GM23338 (cell line): ENCODE data around the gene DNAJC9. TPM values are rescaled to one million over a fixed set of nuclear protein-coding genes. Genes with fewer than 3 reads are reported as not detected.

Experiments
- ATAC-seq: fragments of 200-7000 bp; cut with Tn5 transposase; 3 replicates; pipeline ENCODE4 v1.9.1; 2020
- DNase-seq: peaks from one replicate; pipeline ENCODE4 v3.0.0-alpha.2; 2015; ENCODE audit warnings: low spot score
- H2AFZ ChIP-seq: fragments of 200-600 bp; sonication (generic); 2 replicates; pipeline ENCODE4 v1.8.0; 2016; ENCODE audit warnings: antibody characterized with exemption, mild to moderate bottlenecking, moderate library complexity
- H3F3A ChIP-seq: fragments of 200-600 bp; sonication (generic); replicated peaks from 2 replicates; pipeline ENCODE4 v1.8.0; 2017; ENCODE audit warnings: antibody characterized with exemption, mixed run types, low read depth
- H3K27ac ChIP-seq: fragments of 200-600 bp; sonication (generic); 2 replicates; pipeline ENCODE4 v1.6.1; 2016; ENCODE audit warnings: low read depth
- H3K27me3 ChIP-seq: fragments of 200-600 bp; sonication (generic); 2 replicates; pipeline ENCODE4 v1.8.0; 2016; ENCODE audit warnings: mild to moderate bottlenecking, mixed run types, moderate library complexity; ENCODE audit not compliant: insufficient read depth
- H3K36me3 ChIP-seq: fragments of 200-600 bp; sonication (generic); 2 replicates; pipeline ENCODE4 v1.8.0; 2016; ENCODE audit warnings: mild to moderate bottlenecking; ENCODE audit not compliant: insufficient read depth
- H3K4me1 ChIP-seq: fragments of 200-600 bp; sonication (generic); 2 replicates; pipeline ENCODE4 v1.8.0; 2016; ENCODE audit warnings: mild to moderate bottlenecking, moderate library complexity; ENCODE audit not compliant: insufficient read depth
- H3K4me2 ChIP-seq: fragments of 200-600 bp; sonication (generic); 2 replicates; pipeline ENCODE4 v1.7.1; 2017; ENCODE audit warnings: mixed run types
- H3K4me3 ChIP-seq: fragments of 200-600 bp; sonication (generic); 2 replicates; pipeline ENCODE4 v1.6.1; 2016; ENCODE audit warnings: mixed run types
- H3K79me2 ChIP-seq: fragments of 200-600 bp; sonication (generic); replicated peaks from 2 replicates; pipeline ENCODE4 v1.8.0; 2017; ENCODE audit warnings: mild to moderate bottlenecking; ENCODE audit not compliant: insufficient read depth
- H3K9me2 ChIP-seq: fragments of 200-600 bp; sonication (generic); 2 replicates; pipeline ENCODE4 v1.8.0; 2017; ENCODE audit not compliant: insufficient read depth
- H4K20me1 ChIP-seq: fragments of 200-600 bp; sonication (generic); replicated peaks from 2 replicates; pipeline ENCODE4 v1.8.0; 2017; ENCODE audit warnings: mild to moderate bottlenecking; ENCODE audit not compliant: insufficient read depth
- H3K27ac Mint-ChIP-seq: 2 replicates; pipeline ENCODE4 v1.8.0; 2020; ENCODE audit warnings: inconsistent platforms, mild to moderate bottlenecking, moderate library complexity, mixed read lengths
- H3K27me3 Mint-ChIP-seq: 3 replicates; pipeline ENCODE4 v1.8.0; 2022; ENCODE audit warnings: low read depth, mild to moderate bottlenecking, moderate library complexity, mixed read lengths, inconsistent platforms; ENCODE audit not compliant: insufficient read depth, poor library complexity
- H3K36me3 Mint-ChIP-seq: 3 replicates; pipeline ENCODE4 v1.8.0; 2021; ENCODE audit warnings: low read depth, mild to moderate bottlenecking, inconsistent platforms, moderate library complexity, mixed read lengths
- H3K4me1 Mint-ChIP-seq: 3 replicates; pipeline ENCODE4 v1.8.0; 2020; ENCODE audit warnings: mild to moderate bottlenecking, inconsistent platforms, mixed read lengths
- H3K4me3 Mint-ChIP-seq: 3 replicates; pipeline ENCODE4 v1.8.0; 2021; ENCODE audit warnings: moderate library complexity, mild to moderate bottlenecking, inconsistent platforms, mixed read lengths
- H3K9me3 Mint-ChIP-seq: 3 replicates; pipeline ENCODE4 v1.8.0; 2020; ENCODE audit warnings: moderate library complexity, mild to moderate bottlenecking, inconsistent platforms, mixed read lengths
- CREB1 ChIP-seq: fragments of 250-450 bp; sonication (Bioruptor Pico); IDR thresholded peaks from 2 replicates; pipeline ENCODE4 v1.5.0; 2020; ENCODE audit warnings: low read depth, mild to moderate bottlenecking, moderate library complexity
- EZH2 ChIP-seq: fragments of 200-600 bp; sonication (generic); IDR thresholded peaks from one replicate; pipeline ENCODE4 v1.8.0; 2017; ENCODE audit warnings: antibody characterized with exemption, mild to moderate bottlenecking, low read depth; ENCODE audit not compliant: unreplicated experiment
- POLR2AphosphoS5 ChIP-seq: IDR thresholded peaks from 2 replicates; pipeline ENCODE4 v1.6.1; 2016; ENCODE audit warnings: antibody characterized with exemption, low read depth
- STAT1 ChIP-seq: IDR thresholded peaks from one replicate; pipeline ENCODE4 v1.6.1; 2016; ENCODE audit warnings: antibody characterized with exemption; ENCODE audit not compliant: unreplicated experiment
- polyA plus RNA-seq: library from polyadenylated mRNA; unstranded; fragments of >200 nt; fragmentation: Nextera tagmentation; extraction: Ambion mirVana; gene quantifications from 2 replicates; pipeline ENCODE4 v1.2.1, GENCODE V29; 2016
- total RNA-seq: library from RNA; depleted of rRNA; stranded (reverse); fragments of >200 nt; shearing (Covaris generic); gene quantifications from 2 replicates; pipeline ENCODE4 v1.2.3, GENCODE V29; 2014
- TF ChIP-seq, protein P1 (sequence below): fragments of 250-450 bp; sonication (Bioruptor Pico); IDR thresholded peaks from 2 replicates; pipeline ENCODE4 v1.5.0; 2020; ENCODE audit warnings: mild to moderate bottlenecking, moderate library complexity

DNAJC9 gene
- total and polyA plus RNA-seq, 2 experiments from 2014 or later = 31.0 to 33.2 TPM

DNA sequence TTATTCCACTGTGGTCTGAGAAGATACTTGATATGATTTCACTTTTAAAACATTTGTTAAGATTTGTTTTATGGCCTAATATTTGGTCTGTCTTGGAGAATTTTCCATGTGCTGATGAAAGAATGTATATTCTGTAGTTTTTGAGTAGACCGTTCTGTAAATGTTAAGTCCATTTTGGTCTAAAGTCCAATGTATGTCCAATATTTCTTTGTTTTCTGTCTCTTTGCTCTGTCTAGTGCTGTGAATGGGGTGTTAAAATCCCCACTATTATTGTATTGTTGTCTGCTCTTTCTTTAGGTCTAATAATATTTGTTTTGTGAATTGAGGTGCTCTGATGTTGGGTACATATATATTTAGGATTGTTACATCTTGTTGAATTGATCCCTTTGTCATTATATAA lies 31.3 kb downstream of the DNAJC9 start:
- Histone ChIP-seq H2AFZ (no peak overlapping the region), H3F3A (no peaks in the 10 kb centered on the region), H3K27me3 (no peaks in the 10 kb centered on the region), H3K4me1 (no peaks in the 10 kb centered on the region), H3K4me3 (no peak overlapping the region), H3K27ac (no peak overlapping the region), H3K4me2 (no peak overlapping the region), H3K9me2 (no peaks in the 10 kb centered on the region), H3K79me2 (no peaks in the 10 kb centered on the region), H4K20me1 (no peaks in the 10 kb centered on the region), H3K36me3 (no peaks in the 10 kb centered on the region)
- TF ChIP-seq EZH2 (no peak), CREB1 (CRISPR knock-in tag) (no peak), POLR2AphosphoS5 (no peak), STAT1 (no peak)
- TF ChIP-seq, protein P1, sequence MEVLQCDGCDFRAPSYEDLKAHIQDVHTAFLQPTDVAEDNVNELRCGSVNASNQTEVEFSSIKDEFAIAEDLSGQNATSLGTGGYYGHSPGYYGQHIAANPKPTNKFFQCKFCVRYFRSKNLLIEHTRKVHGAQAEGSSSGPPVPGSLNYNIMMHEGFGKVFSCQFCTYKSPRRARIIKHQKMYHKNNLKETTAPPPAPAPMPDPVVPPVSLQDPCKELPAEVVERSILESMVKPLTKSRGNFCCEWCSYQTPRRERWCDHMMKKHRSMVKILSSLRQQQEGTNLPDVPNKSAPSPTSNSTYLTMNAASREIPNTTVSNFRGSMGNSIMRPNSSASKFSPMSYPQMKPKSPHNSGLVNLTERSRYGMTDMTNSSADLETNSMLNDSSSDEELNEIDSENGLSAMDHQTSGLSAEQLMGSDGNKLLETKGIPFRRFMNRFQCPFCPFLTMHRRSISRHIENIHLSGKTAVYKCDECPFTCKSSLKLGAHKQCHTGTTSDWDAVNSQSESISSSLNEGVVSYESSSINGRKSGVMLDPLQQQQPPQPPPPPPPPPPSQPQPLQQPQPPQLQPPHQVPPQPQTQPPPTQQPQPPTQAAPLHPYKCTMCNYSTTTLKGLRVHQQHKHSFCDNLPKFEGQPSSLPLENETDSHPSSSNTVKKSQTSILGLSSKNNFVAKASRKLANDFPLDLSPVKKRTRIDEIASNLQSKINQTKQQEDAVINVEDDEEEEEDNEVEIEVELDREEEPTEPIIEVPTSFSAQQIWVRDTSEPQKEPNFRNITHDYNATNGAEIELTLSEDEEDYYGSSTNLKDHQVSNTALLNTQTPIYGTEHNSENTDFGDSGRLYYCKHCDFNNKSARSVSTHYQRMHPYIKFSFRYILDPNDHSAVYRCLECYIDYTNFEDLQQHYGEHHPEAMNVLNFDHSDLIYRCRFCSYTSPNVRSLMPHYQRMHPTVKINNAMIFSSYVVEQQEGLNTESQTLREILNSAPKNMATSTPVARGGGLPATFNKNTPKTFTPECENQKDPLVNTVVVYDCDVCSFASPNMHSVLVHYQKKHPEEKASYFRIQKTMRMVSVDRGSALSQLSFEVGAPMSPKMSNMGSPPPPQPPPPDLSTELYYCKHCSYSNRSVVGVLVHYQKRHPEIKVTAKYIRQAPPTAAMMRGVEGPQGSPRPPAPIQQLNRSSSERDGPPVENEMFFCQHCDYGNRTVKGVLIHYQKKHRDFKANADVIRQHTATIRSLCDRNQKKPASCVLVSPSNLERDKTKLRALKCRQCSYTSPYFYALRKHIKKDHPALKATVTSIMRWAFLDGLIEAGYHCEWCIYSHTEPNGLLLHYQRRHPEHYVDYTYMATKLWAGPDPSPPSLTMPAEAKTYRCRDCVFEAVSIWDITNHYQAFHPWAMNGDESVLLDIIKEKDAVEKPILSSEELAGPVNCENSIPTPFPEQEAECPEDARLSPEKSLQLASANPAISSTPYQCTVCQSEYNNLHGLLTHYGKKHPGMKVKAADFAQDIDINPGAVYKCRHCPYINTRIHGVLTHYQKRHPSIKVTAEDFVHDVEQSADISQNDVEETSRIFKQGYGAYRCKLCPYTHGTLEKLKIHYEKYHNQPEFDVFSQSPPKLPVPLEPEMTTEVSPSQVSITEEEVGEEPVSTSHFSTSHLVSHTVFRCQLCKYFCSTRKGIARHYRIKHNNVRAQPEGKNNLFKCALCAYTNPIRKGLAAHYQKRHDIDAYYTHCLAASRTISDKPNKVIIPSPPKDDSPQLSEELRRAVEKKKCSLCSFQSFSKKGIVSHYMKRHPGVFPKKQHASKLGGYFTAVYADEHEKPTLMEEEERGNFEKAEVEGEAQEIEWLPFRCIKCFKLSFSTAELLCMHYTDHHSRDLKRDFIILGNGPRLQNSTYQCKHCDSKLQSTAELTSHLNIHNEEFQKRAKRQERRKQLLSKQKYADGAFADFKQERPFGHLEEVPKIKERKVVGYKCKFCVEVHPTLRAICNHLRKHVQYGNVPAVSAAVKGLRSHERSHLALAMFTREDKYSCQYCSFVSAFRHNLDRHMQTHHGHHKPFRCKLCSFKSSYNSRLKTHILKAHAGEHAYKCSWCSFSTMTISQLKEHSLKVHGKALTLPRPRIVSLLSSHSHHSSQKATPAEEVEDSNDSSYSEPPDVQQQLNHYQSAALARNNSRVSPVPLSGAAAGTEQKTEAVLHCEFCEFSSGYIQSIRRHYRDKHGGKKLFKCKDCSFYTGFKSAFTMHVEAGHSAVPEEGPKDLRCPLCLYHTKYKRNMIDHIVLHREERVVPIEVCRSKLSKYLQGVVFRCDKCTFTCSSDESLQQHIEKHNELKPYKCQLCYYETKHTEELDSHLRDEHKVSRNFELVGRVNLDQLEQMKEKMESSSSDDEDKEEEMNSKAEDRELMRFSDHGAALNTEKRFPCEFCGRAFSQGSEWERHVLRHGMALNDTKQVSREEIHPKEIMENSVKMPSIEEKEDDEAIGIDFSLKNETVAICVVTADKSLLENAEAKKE = no peak
- Mint-ChIP-seq H3K36me3 (peaks cover 3% of the 10 kb centered on the region), H3K4me1 (no peaks in the 10 kb centered on the region), H3K27me3 (peaks cover 3% of the 10 kb centered on the region), H3K4me3 (no peak overlapping the region), H3K9me3 (no peaks in the 10 kb centered on the region), H3K27ac (no peak overlapping the region)
- no peak for ATAC-seq
- DNase-seq = no peak

DNA sequence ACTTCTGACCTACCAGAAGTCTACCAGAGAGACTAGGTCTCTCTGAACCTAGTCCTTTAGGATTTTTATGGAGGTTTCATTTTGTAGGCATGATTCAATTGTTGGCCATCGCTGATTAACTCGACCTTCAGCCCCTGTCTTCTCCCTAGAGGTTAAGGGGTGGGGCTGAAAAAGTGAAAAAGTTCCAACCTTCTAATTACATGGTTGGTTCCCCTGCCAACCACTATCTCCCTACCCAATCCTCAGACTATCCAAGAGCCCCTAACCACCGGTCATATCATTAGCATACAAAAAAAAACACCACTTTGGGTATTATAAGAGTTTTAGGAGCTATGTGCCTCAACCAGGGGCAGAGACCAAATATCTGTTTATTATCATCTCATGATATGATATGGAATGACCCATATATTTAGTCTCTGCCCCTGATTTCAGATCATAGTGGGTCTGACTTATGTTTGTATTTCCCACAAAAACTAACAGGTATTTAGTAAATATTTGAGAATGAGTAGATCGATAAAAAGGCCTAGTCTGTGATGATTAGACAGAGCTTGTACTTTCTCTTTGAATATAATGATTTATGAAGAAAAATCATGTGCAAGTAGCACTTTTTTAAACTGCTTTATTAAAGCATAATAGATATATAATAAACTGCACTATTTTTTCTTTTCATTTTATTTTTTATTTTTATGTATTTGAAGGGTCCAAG lies 35.8 kb downstream of the DNAJC9 start:
- Histone ChIP-seq H2AFZ (no peak overlapping the region), H3K36me3 (no peaks in the 10 kb centered on the region), H3K4me2 (no peak overlapping the region), H3K4me1 (no peaks in the 10 kb centered on the region), H3K27ac (no peak overlapping the region), H3K27me3 (no peaks in the 10 kb centered on the region), H4K20me1 (no peaks in the 10 kb centered on the region), H3F3A (no peaks in the 10 kb centered on the region), H3K4me3 (no peak overlapping the region), H3K79me2 (no peaks in the 10 kb centered on the region), H3K9me2 (no peaks in the 10 kb centered on the region)
- Mint-ChIP-seq H3K4me3 (no peak overlapping the region), H3K27ac (no peak overlapping the region), H3K4me1 (no peaks in the 10 kb centered on the region), H3K36me3 (peaks cover 19% of the 10 kb centered on the region), H3K9me3 (peaks cover 15% of the 10 kb centered on the region), H3K27me3 (peaks cover 3% of the 10 kb centered on the region)
- DNase-seq = no peak
- ATAC-seq = no peak
- no peak for TF ChIP-seq EZH2
- no peak for TF ChIP-seq STAT1
- TF ChIP-seq, protein P1 = no peak
